ENCODE measurements around the gene CCDC83.

CCDC83 gene

GRCh38 chr11:85828640-85828978 is 26.6 kb upstream of the CCDC83 start:
- ATAC-seq = peak; percentile 1; the same call in 2 of the 3 replicates
- TF ChIP-seq TCF4 (CRISPR knock-in tag; IDR thresholded peaks at IDR 0.05; ENCODE audit: borderline replicate concordance) (no peak), ESRRG (CRISPR knock-in tag; IDR thresholded peaks at IDR 0.05) (no peak)

GRCh38 chr11:85829172-85829571 is 26.0 kb upstream of the CCDC83 start:
- no peak for TF ChIP-seq RARB (CRISPR knock-in tag; IDR thresholded peaks at IDR 0.05)
- no peak for TF ChIP-seq ZNF8 (CRISPR knock-in tag; IDR thresholded peaks at IDR 0.05)
- no peak for TF ChIP-seq SNAI2 (CRISPR knock-in tag; IDR thresholded peaks at IDR 0.05)
- TF ChIP-seq ZNF565 (CRISPR knock-in tag; conservative IDR thresholded peaks at IDR 0.05; ENCODE audit: low read depth) = no peak
- TF ChIP-seq CSDC2 (CRISPR knock-in tag; IDR thresholded peaks at IDR 0.05) = no peak
- no peak for TF ChIP-seq ARNTL (CRISPR knock-in tag; IDR thresholded peaks at IDR 0.05; ENCODE audit: borderline replicate concordance, low read depth)
- TF ChIP-seq POU6F1 (CRISPR knock-in tag; IDR thresholded peaks at IDR 0.05; ENCODE audit: borderline replicate concordance, low read depth) = no peak
- TF ChIP-seq ZNF70 (CRISPR knock-in tag; IDR thresholded peaks at IDR 0.05) = no peak
- TF ChIP-seq ZFP3 (CRISPR knock-in tag; IDR thresholded peaks at IDR 0.05) = no peak
- no peak for TF ChIP-seq PATZ1 (CRISPR knock-in tag; IDR thresholded peaks at IDR 0.05; ENCODE audit: borderline replicate concordance)
- no peak for TF ChIP-seq TCF4 (CRISPR knock-in tag; IDR thresholded peaks at IDR 0.05; ENCODE audit: borderline replicate concordance)
- TF ChIP-seq ISL1 (CRISPR knock-in tag; IDR thresholded peaks at IDR 0.05) = no peak
- no peak for TF ChIP-seq BACH2 (CRISPR knock-in tag; IDR thresholded peaks at IDR 0.05; ENCODE audit: borderline replicate concordance)
- TF ChIP-seq TSHZ2 (CRISPR knock-in tag; IDR thresholded peaks at IDR 0.05) = no peak
- no peak for TF ChIP-seq TOX (CRISPR knock-in tag; IDR thresholded peaks at IDR 0.05; ENCODE audit: borderline replicate concordance)
- no peak for TF ChIP-seq GLIS3 (CRISPR knock-in tag; IDR thresholded peaks at IDR 0.05)
- no peak for TF ChIP-seq CSRNP3 (CRISPR knock-in tag; IDR thresholded peaks at IDR 0.05)
- no peak for ATAC-seq

GRCh38 chr11:85831050-85831449 is 24.1 kb upstream of the CCDC83 start:
- no peak for ATAC-seq
- TF ChIP-seq RARB (CRISPR knock-in tag; IDR thresholded peaks at IDR 0.05) (no peak), TSHZ2 (CRISPR knock-in tag; IDR thresholded peaks at IDR 0.05) (no peak), SNAI2 (CRISPR knock-in tag; IDR thresholded peaks at IDR 0.05) (no peak), ZNF565 (CRISPR knock-in tag; conservative IDR thresholded peaks at IDR 0.05; ENCODE audit: low read depth) (no peak), ZNF70 (CRISPR knock-in tag; IDR thresholded peaks at IDR 0.05) (no peak), ISL1 (CRISPR knock-in tag; IDR thresholded peaks at IDR 0.05) (no peak), PATZ1 (CRISPR knock-in tag; IDR thresholded peaks at IDR 0.05; ENCODE audit: borderline replicate concordance) (no peak), BACH2 (CRISPR knock-in tag; IDR thresholded peaks at IDR 0.05; ENCODE audit: borderline replicate concordance) (no peak), ESRRG (CRISPR knock-in tag; IDR thresholded peaks at IDR 0.05) (no peak), POU6F1 (CRISPR knock-in tag; IDR thresholded peaks at IDR 0.05; ENCODE audit: borderline replicate concordance, low read depth) (no peak), CSRNP3 (CRISPR knock-in tag; IDR thresholded peaks at IDR 0.05) (no peak), CREB5 (CRISPR knock-in tag; IDR thresholded peaks at IDR 0.05; ENCODE audit: low read depth) (no peak)

All from SK-N-SH treated with all-trans-retinoic acid at 6 μM for 48 hours (cell line).